Adrenal gland (tissue), 12 donors: ENCODE data around the gene DYDC2. TPM values are rescaled to one million over a fixed set of nuclear protein-coding genes. Genes with fewer than 3 reads are reported as not detected.

Source experiments
- DNase-seq, 7 donors: peaks; one replicate each; pipeline ENCODE4 v3.0.0-alpha.2; 2019 to 2020
- H3K27ac ChIP-seq, 5 donors: fragments of 200-600 bp; sonication (generic) in 4 of 5; 1 replicate in 3 of 5; 2 replicates in 2 of 5; pipeline versions ENCODE4 v1.5.1 to v1.8.0; 2016 to 2020; ENCODE audit warnings: mild to moderate bottlenecking in 1 of 5
- H3K27me3 ChIP-seq: fragments of 200-600 bp; 2 replicates; pipeline ENCODE4 v1.8.0; 2021
- H3K36me3 ChIP-seq, 2 donors: fragments of 200-600 bp; replicated peaks in 1 of 2; 1 replicate in 1 of 2; 2 replicates in 1 of 2; pipeline versions ENCODE4 v1.5.1 to v1.8.0; 2018 to 2022
- H3K4me1 ChIP-seq, 2 donors: fragments of 200-600 bp; replicated peaks in 1 of 2; 1 replicate in 1 of 2; 2 replicates in 1 of 2; pipeline versions ENCODE4 v1.5.1 to v1.8.0; 2018 to 2021
- H3K4me3 ChIP-seq, 4 donors: fragments of 200-600 bp; sonication (generic) in 3 of 4; one replicate each; pipeline ENCODE4 v1.5.1; 2016 to 2018
- H3K9me3 ChIP-seq, 3 donors: fragments of 200-600 bp; sonication (generic) in 1 of 3; replicated peaks in 1 of 3; 1 replicate in 2 of 3; 2 replicates in 1 of 3; pipeline versions ENCODE4 v1.5.1 to v1.8.0; 2016 to 2021
- CTCF ChIP-seq, 6 experiments: fragments of 450-650 bp in 4 of 6; fragments of 200-600 bp in 2 of 6; sonication (generic) in 1 of 6; IDR thresholded peaks; 1 replicate in 5 of 6; 2 replicates in 1 of 6; pipeline versions ENCODE4 v1.5.1 to v1.8.0; 2016 to 2021; ENCODE audit warnings: antibody characterized with exemption in 6 of 6, mild to moderate bottlenecking in 2 of 6, moderate library complexity in 1 of 6
- POLR2A ChIP-seq, 2 donors: fragments of 450-650 bp; IDR thresholded peaks; one replicate each; pipeline ENCODE4 v1.6.1; 2017; ENCODE audit warnings: antibody characterized with exemption in 2 of 2, mild to moderate bottlenecking in 2 of 2, moderate library complexity in 1 of 2
- WGBS, 4 donors: extraction: QIAGEN DNeasy Blood & Tissue Kit in 2 of 4; methylation state at CpG; one replicate each; pipeline versions ENCODE4 v1.1.5 to v1.1.7; 2013 to 2017; 5-methylcytosine and 5-hydroxymethylcytosine counted together
- intact Hi-C, 2 donors: fragments of 100-400 bp; cut with DNase I; formaldehyde crosslinking; loops; one replicate each; pipeline versions ENCODE4 v1.14.1 to v1.15.0; 2022 to 2023
- polyA plus RNA-seq, 3 donors: library from polyadenylated mRNA; stranded (reverse); fragments of 200-250 nt in 2 of 3; fragments of 350-450 nt in 1 of 3; fragmentation: Illumina TruSeq in 1 of 3; extraction: RNeasy Lipid Tissue Mini Kit (QIAGEN cat#74804) in 1 of 3; gene quantifications; one replicate each; pipeline ENCODE4 v1.2.3, GENCODE V29; 2013 to 2014
- total RNA-seq, 9 donors: library from RNA; depleted of rRNA in 4 of 9; stranded (reverse); fragments of >200 nt in 4 of 9; fragments of 120-200 nt in 1 of 9; fragmentation: NEBNext Ultra II Directional in 1 of 9; extraction: Animal tissue kit (Norgen Biotek cat#: 25700) in 1 of 9; gene quantifications; one replicate each; pipeline versions ENCODE4 v1.1.0 to v1.2.4, GENCODE V29; 2013 to 2023
- donor health status: healthy with polysubstance abuse.
- donor health status: Bipolar disorder and iron deficiency.
- donor health status: DM: yes; HTN: yes; CAD: no.
- donor health status: DM: no; HTN: no; CAD: no.
- donor health status: DM: no; HTN: no; CAD: no.
- donor health status: DM: yes; HTN: yes; CAD: no.

Gene DYDC2
- total and polyA plus RNA-seq, 12 donors = 0.33 TPM; not detected in 11

GRCh38 chr10:80413271-80413996, 56.9 kb downstream of the DYDC2 start:
- H3K4me1 ChIP-seq = peaks cover 0 to 40% of the 10 kb centered on the region in 2 donors
- no peaks in the 10 kb centered on the region for H3K36me3 ChIP-seq
- TF ChIP-seq CTCF (IDR thresholded peaks at IDR 0.05) (no peak), POLR2A (IDR thresholded peaks at IDR 0.05) (no peak)
- intact Hi-C loops = no loop called here
- no peaks in the 10 kb centered on the region for H3K9me3 ChIP-seq
- peak in 3 of 7 donors; percentile 17 to 36 (median 33) for DNase-seq
- WGBS, 4 donors = 75 to 81% (median 77%) methylated on average over 12 of the region's 12 CpGs
- H3K4me3 ChIP-seq = no peak overlapping the region
- H3K27me3 ChIP-seq = no peaks in the 10 kb centered on the region
- peak overlapping the region in 1 of 5 donors; percentile 50 for H3K27ac ChIP-seq

GRCh38 chr10:80414142-80414895, 57.7 kb downstream of the DYDC2 start:
- intact Hi-C loops = no loop called here

GRCh38 chr10:80415734-80416478, 59.3 kb downstream of the DYDC2 start:
- no peak for DNase-seq
- WGBS, 4 donors = 77 to 86% (median 80%) methylated on average over 3 of the region's 3 CpGs
- Histone ChIP-seq H3K9me3 (no peaks in the 10 kb centered on the region), H3K36me3 (no peaks in the 10 kb centered on the region), H3K4me3 (no peak overlapping the region), H3K4me1 (peaks cover 0 to 36% of the 10 kb centered on the region in 2 donors), H3K27ac (peak overlapping the region in 2 of 5 donors; percentile 21 to 52), H3K27me3 (no peaks in the 10 kb centered on the region)
- TF ChIP-seq POLR2A (IDR thresholded peaks at IDR 0.05) (no peak), CTCF (IDR thresholded peaks at IDR 0.05) (no peak)
- intact Hi-C loops = no loop called here

More at GRCh38 chr10:80414142-80414895, 57.7 kb downstream of the DYDC2 start:
- Histone ChIP-seq H3K9me3 (no peaks in the 10 kb centered on the region), H3K27me3 (no peaks in the 10 kb centered on the region), H3K4me3 (no peak overlapping the region), H3K4me1 (peaks cover 0 to 40% of the 10 kb centered on the region in 2 donors), H3K36me3 (no peaks in the 10 kb centered on the region), H3K27ac (peak overlapping the region in 1 of 5 donors; percentile 50)
- DNase-seq = no peak
- TF ChIP-seq CTCF (IDR thresholded peaks at IDR 0.05) (no peak), POLR2A (IDR thresholded peaks at IDR 0.05) (no peak)
- WGBS, 4 donors = 73 to 83% (median 80%) methylated on average over 7 of the region's 7 CpGs
